H1 (cell line): ENCODE data around the gene PIP4K2C. TPM values are rescaled to one million over a fixed set of nuclear protein-coding genes. Genes with fewer than 3 reads are reported as not detected.

Experiments used
- CBX5 ChIP-seq: fragments of 300-800, 300-1000 bp; sonication (generic); IDR thresholded peaks from 2 replicates; pipeline ENCODE4 v1.7.1; 2016; ENCODE audit warnings: antibody characterized with exemption, low read length, low read depth
- CTCF ChIP-seq, 3 experiments: IDR thresholded peaks; 1 replicate in 2 of 3; 2 replicates in 1 of 3; pipeline versions ENCODE4 v1.5.1 to v1.6.1; 2011; ENCODE audit warnings: low read length in 3 of 3, mild to moderate bottlenecking in 3 of 3, inconsistent platforms in 2 of 3, low read depth in 1 of 3, moderate library complexity in 1 of 3; ENCODE audit not compliant: insufficient read depth in 1 of 3; ENCODE audit errors: control extremely low read depth in 1 of 3
- KDM4A ChIP-seq: IDR thresholded peaks from one replicate; pipeline ENCODE4 v1.7.1; 2012; ENCODE audit warnings: low read depth, mild to moderate bottlenecking, moderate library complexity, low read length, inconsistent platforms; ENCODE audit not compliant: severe bottlenecking
- KDM5A ChIP-seq: fragments of 200-600 bp; IDR thresholded peaks from 2 replicates; pipeline ENCODE4 v1.7.1; 2012; ENCODE audit warnings: mild to moderate bottlenecking, low read length, inconsistent platforms, mixed read lengths
- polyA plus RNA-seq, 7 experiments: library from polyadenylated mRNA; depleted of rRNA in 3 of 7; stranded (reverse) in 5 of 7; unstranded in 2 of 7; fragments of >200 nt in 5 of 7; fragments of 200-250 nt in 2 of 7; gene quantifications; 1 replicate in 5 of 7; 2 replicates in 1 of 7; 4 replicates in 1 of 7; pipeline versions ENCODE4 v1.2.1 to v1.2.3, GENCODE V29; 2011 to 2013; ENCODE audit warnings: missing spikeins in 2 of 7, mixed read lengths in 2 of 7
- total RNA-seq: library from RNA; stranded (reverse); fragmentation: NEBNext Ultra II Directional; extraction: Animal tissue kit (Norgen Biotek cat#: 25700); gene quantifications from 2 replicates; pipeline ENCODE4 v1.2.1, GENCODE V29; 2021

The PIP4K2C gene
- total and polyA plus RNA-seq, 2 of the 8 experiments (the other 6 are each of a cell fraction or from before 2014, with no cell fraction given), result 25.0 to 27.1 TPM

GRCh38 chr12:57616383-57617101 lies 25.6 kb downstream of the PIP4K2C start (continued):
- no peak for TF ChIP-seq KDM4A
- TF ChIP-seq KDM5A, result no peak
- no peak for TF ChIP-seq CTCF (IDR thresholded peaks at IDR 0.05; ENCODE audit: control extremely low read depth in 1 of 3, insufficient read depth in 1 of 3, low read depth in 1 of 3, low read length in 3 of 3)
- no peak for TF ChIP-seq CBX5
